Retinal pigment epithelial cell (primary cell): ENCODE measurements around the gene ADAMTS14.

Experiments used
- DNase-seq: peaks from one replicate; pipeline ENCODE4 v3.0.0-alpha.2; 2010; ENCODE audit warnings: low read depth
- H3K4me3 ChIP-seq: 2 replicates; pipeline ENCODE4 v1.5.1; 2011; ENCODE audit warnings: mild to moderate bottlenecking, low read length, control low read depth, moderate library complexity
- TF ChIP-seq, protein P1 (sequence below): conservative IDR thresholded peaks from 2 replicates; pipeline ENCODE4 v1.5.1; 2011; ENCODE audit warnings: low read depth, low read length, control low read depth, inconsistent platforms

Gene ADAMTS14

DNA sequence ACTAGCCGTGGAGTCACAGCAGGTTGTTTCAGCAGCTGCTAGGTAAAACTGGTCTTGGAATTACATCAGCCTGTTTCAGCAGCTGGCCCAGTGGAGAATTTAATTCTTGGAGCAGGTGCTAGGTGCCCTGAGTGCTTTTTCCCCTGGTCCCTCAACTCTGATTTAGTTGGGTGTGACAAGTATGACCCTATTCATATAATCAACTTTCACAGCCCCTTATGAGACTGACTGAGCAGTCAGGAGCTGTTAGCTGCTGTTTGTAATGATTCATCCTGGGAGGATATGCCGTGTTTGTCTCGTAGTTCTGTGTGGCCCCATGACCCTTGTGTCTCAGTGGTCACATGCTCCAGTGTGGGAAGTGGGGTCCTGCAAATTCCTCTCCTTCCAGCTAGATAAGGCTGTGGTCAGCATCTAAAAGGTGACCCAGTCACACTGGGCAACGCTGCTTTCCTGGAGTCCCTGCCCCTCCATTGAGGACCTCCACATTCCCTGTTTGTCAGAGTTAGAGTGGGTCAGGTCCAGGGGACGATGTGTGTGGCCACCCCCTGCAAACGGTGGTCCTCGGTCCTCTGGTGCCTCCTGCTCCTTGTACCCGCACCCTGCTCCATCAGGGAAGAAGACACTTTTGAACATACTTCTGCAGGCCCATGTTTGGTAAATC lies 84.5 kb downstream of the ADAMTS14 start:
- H3K4me3 ChIP-seq: no peak overlapping the region
- TF ChIP-seq, protein P1, sequence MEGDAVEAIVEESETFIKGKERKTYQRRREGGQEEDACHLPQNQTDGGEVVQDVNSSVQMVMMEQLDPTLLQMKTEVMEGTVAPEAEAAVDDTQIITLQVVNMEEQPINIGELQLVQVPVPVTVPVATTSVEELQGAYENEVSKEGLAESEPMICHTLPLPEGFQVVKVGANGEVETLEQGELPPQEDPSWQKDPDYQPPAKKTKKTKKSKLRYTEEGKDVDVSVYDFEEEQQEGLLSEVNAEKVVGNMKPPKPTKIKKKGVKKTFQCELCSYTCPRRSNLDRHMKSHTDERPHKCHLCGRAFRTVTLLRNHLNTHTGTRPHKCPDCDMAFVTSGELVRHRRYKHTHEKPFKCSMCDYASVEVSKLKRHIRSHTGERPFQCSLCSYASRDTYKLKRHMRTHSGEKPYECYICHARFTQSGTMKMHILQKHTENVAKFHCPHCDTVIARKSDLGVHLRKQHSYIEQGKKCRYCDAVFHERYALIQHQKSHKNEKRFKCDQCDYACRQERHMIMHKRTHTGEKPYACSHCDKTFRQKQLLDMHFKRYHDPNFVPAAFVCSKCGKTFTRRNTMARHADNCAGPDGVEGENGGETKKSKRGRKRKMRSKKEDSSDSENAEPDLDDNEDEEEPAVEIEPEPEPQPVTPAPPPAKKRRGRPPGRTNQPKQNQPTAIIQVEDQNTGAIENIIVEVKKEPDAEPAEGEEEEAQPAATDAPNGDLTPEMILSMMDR: no peak
- DNase-seq: peak; percentile 25

DNA sequence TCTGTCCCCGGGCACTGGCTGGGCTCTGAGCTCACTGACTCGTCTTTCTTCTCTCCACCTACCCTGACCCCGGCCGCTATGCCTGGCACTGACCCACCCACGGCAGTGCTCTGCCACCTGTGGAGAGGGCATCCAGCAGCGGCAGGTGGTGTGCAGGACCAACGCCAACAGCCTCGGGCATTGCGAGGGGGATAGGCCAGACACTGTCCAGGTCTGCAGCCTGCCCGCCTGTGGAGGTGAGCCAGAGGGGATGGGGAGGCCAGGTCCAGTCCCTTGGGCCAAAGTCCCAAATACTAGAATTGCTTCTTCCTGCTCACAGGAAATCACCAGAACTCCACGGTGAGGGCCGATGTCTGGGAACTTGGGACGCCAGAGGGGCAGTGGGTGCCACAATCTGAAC lies 85.5 kb downstream of the ADAMTS14 start:
- no peak overlapping the region for H3K4me3 ChIP-seq
- TF ChIP-seq, protein P1: no peak
- DNase-seq: no peak

DNA sequence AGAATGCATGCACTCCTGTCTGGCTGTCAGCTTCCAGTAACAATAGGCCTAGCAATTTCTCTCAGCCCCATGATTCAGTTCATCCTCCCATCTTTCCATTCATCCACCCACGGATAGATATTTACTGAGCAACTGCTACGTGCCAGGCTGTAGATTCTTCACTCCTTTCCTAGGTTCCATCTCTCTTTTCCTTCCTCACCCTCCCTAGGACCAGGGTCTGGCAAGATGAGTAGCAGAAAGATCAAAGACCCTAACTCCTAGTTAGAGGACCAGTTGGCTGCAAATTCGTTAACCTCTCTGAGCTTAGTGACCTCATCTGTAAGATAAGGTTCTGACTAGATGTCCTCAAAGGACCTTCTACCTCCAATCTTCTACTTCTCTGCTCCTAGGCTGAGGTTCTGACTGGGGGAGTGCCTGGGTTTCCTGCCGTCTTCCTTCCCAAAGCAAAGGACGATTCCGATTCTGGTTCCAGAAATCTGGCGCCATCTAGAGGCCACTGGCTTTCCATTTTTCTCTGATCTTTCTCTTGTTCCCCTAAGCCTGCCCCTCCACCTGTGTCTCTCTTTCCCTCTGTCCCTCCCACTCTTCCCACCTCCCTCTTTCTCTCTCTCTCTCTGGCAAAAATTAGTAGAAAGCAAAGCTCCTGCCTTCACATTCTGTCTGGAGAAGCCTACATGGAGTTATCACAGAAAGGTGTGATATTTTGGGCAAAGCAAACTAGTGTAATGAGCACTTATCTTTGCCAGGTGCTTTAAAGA lies 86.6 kb downstream of the ADAMTS14 start:
- TF ChIP-seq, protein P1: peak; percentile 73
- DNase-seq: peak; percentile 14
- H3K4me3 ChIP-seq: no peak overlapping the region

DNA sequence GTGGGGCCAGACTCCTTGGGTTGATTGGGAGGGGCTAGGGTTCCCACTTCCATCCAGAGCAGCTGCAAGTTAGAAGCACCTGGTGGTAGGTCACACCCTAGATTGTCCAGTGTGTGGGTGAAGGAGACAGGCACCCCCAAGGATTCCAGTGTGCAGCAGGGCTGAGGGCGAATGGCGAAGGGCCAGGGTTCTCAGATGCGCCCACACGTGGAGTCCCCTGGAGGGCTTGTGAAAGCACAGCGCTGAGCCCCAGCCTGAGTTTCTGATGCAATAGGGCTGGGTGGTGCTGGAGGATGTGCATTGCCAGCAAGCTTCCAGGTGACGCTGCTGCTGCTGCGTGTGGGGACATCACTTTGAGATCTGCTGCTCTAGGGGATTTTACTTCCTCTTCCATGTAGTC lies 87.5 kb downstream of the ADAMTS14 start:
- TF ChIP-seq, protein P1: no peak
- H3K4me3 ChIP-seq: no peak overlapping the region
- no peak for DNase-seq

DNA sequence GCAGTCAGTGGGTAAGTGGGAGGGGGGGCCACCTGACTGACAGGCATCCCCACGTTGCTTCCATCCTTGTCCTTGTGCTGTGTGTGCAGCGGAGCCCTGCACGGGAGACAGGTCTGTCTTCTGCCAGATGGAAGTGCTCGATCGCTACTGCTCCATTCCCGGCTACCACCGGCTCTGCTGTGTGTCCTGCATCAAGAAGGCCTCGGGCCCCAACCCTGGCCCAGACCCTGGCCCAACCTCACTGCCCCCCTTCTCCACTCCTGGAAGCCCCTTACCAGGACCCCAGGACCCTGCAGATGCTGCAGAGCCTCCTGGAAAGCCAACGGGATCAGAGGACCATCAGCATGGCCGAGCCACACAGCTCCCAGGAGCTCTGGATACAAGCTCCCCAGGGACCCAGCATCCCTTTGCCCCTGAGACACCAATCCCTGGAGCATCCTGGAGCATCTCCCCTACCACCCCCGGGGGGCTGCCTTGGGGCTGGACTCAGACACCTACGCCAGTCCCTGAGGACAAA lies 88.0 kb downstream of the ADAMTS14 start:
- H3K4me3 ChIP-seq: no peak overlapping the region
- TF ChIP-seq, protein P1: no peak
- no peak for DNase-seq

DNA sequence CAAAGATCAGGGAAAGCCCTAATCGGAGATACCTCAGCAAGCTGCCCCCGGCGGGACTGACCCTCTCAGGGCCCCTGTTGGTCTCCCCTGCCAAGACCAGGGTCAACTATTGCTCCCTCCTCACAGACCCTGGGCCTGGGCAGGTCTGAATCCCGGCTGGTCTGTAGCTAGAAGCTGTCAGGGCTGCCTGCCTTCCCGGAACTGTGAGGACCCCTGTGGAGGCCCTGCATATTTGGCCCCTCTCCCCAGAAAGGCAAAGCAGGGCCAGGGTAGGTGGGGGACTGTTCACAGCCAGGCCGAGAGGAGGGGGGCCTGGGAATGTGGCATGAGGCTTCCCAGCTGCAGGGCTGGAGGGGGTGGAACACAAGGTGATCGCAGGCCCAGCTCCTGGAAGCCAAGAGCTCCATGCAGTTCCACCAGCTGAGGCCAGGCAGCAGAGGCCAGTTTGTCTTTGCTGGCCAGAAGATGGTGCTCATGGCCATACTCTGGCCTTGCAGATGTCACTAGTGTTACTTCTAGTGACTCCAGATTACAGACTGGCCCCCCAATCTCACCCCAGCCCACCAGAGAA lies 88.8 kb downstream of the ADAMTS14 start:
- no peak for DNase-seq
- H3K4me3 ChIP-seq: no peak overlapping the region
- TF ChIP-seq, protein P1: no peak
